Measurements from ENCODE around the gene AP3S2. TPM values are rescaled to one million over a fixed set of nuclear protein-coding genes. Genes with fewer than 3 reads are reported as not detected.
A peak's percentile ranks its signal among the peaks of the same experiment; 100 is the strongest.
"Not testable (repeated sequence)": the region's sequence is repeated elsewhere in the genome, so short reads cannot be mapped to it uniquely, and the experiment has no call there.

The AP3S2 gene
- total RNA-seq, 2 donors from 2014 or later = 32.3 to 57.6 TPM

DNA sequence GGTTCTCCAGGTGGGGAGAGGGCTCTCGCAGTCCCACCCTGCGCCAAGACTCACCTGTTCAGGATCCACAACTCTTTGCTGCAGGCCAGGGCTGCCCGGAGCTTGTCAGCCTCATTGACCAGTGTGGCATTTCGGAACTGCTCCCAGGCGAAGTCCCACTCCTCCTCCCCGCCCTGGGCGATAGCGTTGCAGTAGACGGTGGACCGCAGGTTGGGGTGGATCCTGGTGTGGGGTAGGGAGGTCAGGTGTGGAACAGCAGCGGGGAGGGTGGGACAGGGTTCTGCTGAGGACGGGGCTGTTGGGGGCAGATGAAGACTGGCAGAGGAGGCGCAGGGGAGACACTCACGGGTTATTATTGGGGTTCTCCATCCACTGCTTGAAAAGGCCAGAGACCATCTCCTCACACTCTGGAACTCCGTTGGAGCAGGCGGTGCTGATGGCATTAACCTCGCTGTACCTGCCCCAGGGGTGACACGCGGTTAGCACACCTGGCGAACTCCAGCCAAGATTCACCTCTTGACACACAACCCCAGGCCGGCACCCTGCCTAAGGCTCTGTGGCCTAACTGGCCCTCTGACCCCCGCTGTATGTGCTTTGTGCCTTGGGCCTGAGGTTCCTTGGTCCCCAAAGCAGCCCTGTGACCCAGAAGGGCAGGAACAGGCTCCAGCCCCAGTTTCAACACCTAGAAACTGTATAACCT, 101.5 kb downstream of the AP3S2 start:
- TF ChIP-seq, protein P1, sequence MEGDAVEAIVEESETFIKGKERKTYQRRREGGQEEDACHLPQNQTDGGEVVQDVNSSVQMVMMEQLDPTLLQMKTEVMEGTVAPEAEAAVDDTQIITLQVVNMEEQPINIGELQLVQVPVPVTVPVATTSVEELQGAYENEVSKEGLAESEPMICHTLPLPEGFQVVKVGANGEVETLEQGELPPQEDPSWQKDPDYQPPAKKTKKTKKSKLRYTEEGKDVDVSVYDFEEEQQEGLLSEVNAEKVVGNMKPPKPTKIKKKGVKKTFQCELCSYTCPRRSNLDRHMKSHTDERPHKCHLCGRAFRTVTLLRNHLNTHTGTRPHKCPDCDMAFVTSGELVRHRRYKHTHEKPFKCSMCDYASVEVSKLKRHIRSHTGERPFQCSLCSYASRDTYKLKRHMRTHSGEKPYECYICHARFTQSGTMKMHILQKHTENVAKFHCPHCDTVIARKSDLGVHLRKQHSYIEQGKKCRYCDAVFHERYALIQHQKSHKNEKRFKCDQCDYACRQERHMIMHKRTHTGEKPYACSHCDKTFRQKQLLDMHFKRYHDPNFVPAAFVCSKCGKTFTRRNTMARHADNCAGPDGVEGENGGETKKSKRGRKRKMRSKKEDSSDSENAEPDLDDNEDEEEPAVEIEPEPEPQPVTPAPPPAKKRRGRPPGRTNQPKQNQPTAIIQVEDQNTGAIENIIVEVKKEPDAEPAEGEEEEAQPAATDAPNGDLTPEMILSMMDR (IDR thresholded peaks at IDR 0.05) = no peak
- TF ChIP-seq POLR2A (IDR thresholded peaks at IDR 0.05) = no peak
- ATAC-seq = no peak

DNA sequence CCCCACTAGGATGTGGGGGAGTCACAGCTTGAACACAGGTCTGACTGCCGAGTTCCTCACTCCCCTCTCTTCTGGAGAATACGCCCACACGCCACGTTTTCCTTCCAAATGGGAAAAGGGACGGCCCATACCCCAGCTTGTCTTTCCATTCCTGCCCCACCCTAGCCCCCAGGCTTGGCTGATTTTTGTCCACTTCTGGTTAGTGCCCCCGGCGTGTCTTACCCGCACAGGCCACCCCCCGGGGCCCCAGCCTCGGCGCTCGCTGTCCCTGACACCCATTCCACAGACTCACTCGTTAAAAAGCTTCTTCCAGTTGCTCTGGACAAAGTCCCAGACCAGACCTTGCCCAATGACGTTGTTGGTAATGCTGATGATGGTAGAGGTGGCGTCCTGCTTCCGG, 103.1 kb downstream of the AP3S2 start:
- ATAC-seq (no peak), DNase-seq (no peak)
- Histone ChIP-seq H3K9me3 (no peaks in the 10 kb centered on the region), H3K36me3 (replicated peaks in 1 of 2; ENCODE audit: insufficient read depth in 1 of 2, low read depth in 2 of 2) (peaks cover 3 to 25% of the 10 kb centered on the region in 2 donors), H3K4me1 (peaks cover 18% of the 10 kb centered on the region), H3K4me3 (no peak overlapping the region), H3K27me3 (no peaks in the 10 kb centered on the region), H3K27ac (no peak overlapping the region)
- 92 to 93% methylated on average over 16 of the region's 16 CpGs for WGBS, 2 donors
- TF ChIP-seq, protein P1 (IDR thresholded peaks at IDR 0.05) = no peak
- no peak for TF ChIP-seq POLR2A (IDR thresholded peaks at IDR 0.05)
- intact Hi-C loops (cut with DNase I) = no loop called here

More for the DNA sequence above, 101.5 kb downstream of the AP3S2 start:
- peaks cover 19% of the 10 kb centered on the region for H3K4me1 ChIP-seq
- H3K27ac ChIP-seq = peak overlapping the region in 2 of 4 donors; percentile 10 to 15
- 89 to 93% methylated on average over 19 to 21 of the region's 22 CpGs for WGBS, 2 donors
- intact Hi-C loops (cut with DNase I) = no loop called here
- no peaks in the 10 kb centered on the region for H3K27me3 ChIP-seq
- no peak overlapping the region for H3K4me3 ChIP-seq
- no peak for DNase-seq
- no peaks in the 10 kb centered on the region for H3K9me3 ChIP-seq
- peaks cover 3 to 25% of the 10 kb centered on the region in 2 donors for H3K36me3 ChIP-seq (replicated peaks in 1 of 2; ENCODE audit: insufficient read depth in 1 of 2, low read depth in 2 of 2)

DNA sequence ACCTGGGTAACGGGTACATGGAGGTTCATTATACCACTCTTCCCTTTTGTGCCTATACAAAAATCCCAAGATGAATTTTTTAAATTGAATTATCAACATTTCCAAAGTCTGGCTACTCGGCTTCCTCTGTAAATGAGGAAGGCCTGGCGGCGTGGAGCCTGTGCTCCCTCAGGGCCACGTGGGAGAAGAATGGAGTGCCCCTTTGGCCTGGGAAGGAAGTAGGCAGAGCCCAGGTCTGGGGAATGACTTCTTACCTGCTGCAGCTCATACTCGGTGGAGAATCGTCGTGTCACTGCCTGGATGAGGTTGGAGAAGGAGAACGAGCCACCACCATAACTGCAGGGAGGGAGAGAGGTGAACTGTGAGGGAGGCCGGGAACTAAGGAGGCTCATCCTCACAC, 103.6 kb downstream of the AP3S2 start:
- H3K4me1 ChIP-seq = peaks cover 18% of the 10 kb centered on the region
- H3K27ac ChIP-seq = no peak overlapping the region
- WGBS, 2 donors = 74 to 87% methylated on average over 10 of the region's 10 CpGs
- intact Hi-C loops (cut with DNase I) = no loop called here
- no peak for DNase-seq
- no peaks in the 10 kb centered on the region for H3K27me3 ChIP-seq
- peaks cover 3 to 25% of the 10 kb centered on the region in 2 donors for H3K36me3 ChIP-seq (replicated peaks in 1 of 2; ENCODE audit: insufficient read depth in 1 of 2, low read depth in 2 of 2)
- H3K9me3 ChIP-seq = no peaks in the 10 kb centered on the region
- ATAC-seq = no peak
- TF ChIP-seq, protein P1 (IDR thresholded peaks at IDR 0.05) = no peak
- no peak for TF ChIP-seq POLR2A (IDR thresholded peaks at IDR 0.05)
- H3K4me3 ChIP-seq = no peak overlapping the region

DNA sequence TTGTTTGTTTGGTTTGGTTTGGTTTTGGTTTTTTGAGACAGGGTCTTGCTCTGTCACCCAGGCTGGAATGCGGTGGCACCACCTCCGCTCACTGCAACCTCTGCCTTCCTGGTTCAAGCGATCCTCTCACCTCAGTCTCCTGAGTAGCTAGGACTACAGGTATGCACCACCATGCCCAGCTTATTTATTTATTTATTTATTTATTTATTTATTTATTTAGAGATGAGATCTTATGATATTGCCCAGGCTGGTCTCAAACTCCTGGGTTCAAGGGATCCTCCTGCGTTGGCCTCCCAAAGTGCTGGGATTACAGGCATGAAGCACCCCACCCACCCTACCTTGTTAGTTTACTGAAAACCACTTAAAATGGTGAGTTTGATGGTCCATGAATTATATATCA, 105.2 kb downstream of the AP3S2 start:
- H3K4me3 ChIP-seq; ATAC-seq; H3K27ac ChIP-seq; intact Hi-C loops (cut with DNase I); H3K9me3 ChIP-seq; DNase-seq; H3K27me3 ChIP-seq: not testable (repeated sequence)
- Histone ChIP-seq H3K36me3 (replicated peaks in 1 of 2; ENCODE audit: insufficient read depth in 1 of 2, low read depth in 2 of 2) (peaks cover 3 to 25% of the 10 kb centered on the region in 2 donors), H3K4me1 (peaks cover 26% of the 10 kb centered on the region)
- WGBS, 2 donors = 98 to 100% methylated on average over 4 of the region's 4 CpGs

DNA sequence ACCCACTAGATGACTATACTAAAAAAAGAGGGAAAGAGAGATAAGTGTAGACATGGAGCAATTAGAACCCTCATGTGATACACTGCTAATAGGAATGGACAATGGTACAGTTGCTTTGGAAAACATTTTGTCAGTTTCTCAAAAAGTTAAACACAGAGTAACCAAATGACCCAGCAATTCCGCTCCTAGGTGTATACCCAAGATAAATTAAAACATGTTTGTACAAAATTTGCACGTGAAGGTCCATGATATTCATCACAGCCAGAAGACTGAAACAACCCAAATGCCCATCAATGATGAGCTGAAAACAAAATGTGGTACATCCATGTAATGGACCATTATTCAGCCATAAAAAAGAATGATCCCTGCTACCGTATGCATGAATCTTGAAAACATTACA, 105.8 kb downstream of the AP3S2 start:
- 82 to 85% methylated on average over 3 of the region's 3 CpGs for WGBS, 2 donors

More for the DNA sequence above, 105.8 kb downstream of the AP3S2 start:
- intact Hi-C loops (cut with DNase I) = no loop called here
- peaks cover 32% of the 10 kb centered on the region for H3K4me1 ChIP-seq
- no peaks in the 10 kb centered on the region for H3K9me3 ChIP-seq
- no peaks in the 10 kb centered on the region for H3K27me3 ChIP-seq
- ATAC-seq (no peak), DNase-seq (no peak)
- H3K36me3 ChIP-seq (replicated peaks in 1 of 2; ENCODE audit: insufficient read depth in 1 of 2, low read depth in 2 of 2) = peaks cover 3 to 25% of the 10 kb centered on the region in 2 donors
- H3K27ac ChIP-seq = no peak overlapping the region
- TF ChIP-seq, protein P1 (IDR thresholded peaks at IDR 0.05) = no peak
- TF ChIP-seq POLR2A (IDR thresholded peaks at IDR 0.05) = no peak
- H3K4me3 ChIP-seq = no peak overlapping the region
